GM12801 (cell line): ENCODE data around the gene TOP1.

Experiments used
- TF ChIP-seq, protein P1 (sequence below): IDR thresholded peaks from one replicate; pipeline ENCODE4 v1.5.1; 2011; ENCODE audit warnings: control low read depth; ENCODE audit not compliant: insufficient read length; ENCODE audit errors: extremely low read depth

Gene TOP1

DNA sequence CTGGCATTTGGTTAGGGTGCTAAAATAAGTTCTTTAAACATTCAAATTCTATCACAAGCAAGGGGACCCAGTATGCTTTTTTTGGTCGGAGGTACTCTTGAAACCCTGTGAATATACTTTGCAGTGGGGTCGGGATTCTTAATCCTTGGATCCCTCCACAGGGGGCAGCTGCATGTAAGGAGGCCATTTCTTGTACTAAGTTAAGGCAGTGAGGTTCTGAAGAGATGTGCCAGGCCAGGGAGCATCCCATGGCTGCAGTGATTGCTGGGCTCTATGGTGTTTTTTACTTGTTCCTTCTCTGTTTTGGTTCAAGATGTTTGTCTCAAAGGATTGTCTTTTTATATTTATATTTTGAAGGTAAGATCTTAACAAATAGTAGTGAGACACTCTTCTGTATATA, 50.4 kb downstream of the TOP1 start:
- TF ChIP-seq, protein P1, sequence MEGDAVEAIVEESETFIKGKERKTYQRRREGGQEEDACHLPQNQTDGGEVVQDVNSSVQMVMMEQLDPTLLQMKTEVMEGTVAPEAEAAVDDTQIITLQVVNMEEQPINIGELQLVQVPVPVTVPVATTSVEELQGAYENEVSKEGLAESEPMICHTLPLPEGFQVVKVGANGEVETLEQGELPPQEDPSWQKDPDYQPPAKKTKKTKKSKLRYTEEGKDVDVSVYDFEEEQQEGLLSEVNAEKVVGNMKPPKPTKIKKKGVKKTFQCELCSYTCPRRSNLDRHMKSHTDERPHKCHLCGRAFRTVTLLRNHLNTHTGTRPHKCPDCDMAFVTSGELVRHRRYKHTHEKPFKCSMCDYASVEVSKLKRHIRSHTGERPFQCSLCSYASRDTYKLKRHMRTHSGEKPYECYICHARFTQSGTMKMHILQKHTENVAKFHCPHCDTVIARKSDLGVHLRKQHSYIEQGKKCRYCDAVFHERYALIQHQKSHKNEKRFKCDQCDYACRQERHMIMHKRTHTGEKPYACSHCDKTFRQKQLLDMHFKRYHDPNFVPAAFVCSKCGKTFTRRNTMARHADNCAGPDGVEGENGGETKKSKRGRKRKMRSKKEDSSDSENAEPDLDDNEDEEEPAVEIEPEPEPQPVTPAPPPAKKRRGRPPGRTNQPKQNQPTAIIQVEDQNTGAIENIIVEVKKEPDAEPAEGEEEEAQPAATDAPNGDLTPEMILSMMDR: no peak

GRCh38 chr20:41080866-41081265, 52.2 kb downstream of the TOP1 start:
- TF ChIP-seq, protein P1: no peak

DNA sequence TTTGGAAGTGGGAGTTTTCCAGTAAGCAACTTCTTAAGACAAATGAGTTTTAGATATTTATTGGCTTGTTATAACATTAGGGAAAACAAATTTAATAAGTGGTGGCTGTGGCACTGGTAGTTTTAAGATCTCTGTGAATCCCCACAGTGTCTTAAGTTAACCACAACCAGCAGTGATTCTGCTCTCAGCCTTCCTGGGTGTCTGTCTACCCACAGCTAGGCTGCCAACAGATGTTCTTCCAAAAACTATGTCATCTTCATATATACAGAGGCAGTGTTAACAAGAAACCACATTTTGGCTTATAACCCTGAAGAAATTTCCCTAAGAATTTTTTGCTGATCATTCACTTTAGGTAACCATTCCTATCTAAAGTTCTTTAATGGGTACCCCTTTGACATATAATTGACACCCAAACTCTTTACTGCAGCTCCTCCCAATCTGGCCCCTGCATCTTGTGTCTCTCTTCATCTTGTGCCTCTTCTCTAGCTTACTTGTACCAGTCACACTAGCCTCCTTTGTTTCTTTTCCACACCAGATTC, 52.7 kb downstream of the TOP1 start:
- TF ChIP-seq, protein P1: no peak

DNA sequence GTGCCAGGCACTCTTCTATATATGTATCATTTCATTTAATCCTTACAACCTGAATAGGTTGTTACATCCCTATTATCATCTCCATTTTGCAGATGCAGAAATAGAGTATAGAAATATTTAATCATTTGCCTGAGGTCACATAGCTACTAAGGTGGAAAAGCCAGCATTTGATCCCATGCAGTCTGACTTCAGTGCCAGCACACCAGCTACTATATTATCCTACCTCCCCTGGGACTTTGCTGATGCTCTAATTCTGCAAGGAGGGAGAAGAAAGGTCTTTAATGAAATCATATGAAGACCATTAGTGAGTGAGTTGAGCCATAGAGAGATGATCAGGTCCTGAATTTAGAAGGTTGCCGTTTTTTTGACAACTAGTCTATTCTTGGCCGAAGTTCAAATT, 53.7 kb downstream of the TOP1 start:
- TF ChIP-seq, protein P1: no peak

- TF ChIP-seq, protein P1: no peak
Observed at GRCh38 chr20:41085606-41086005, 57.0 kb downstream of the TOP1 start.

GRCh38 chr20:41086402-41087324, 58.0 kb downstream of the TOP1 start:
- TF ChIP-seq, protein P1: no peak

GRCh38 chr20:41087325-41087685, 58.7 kb downstream of the TOP1 start:
- TF ChIP-seq, protein P1: no peak
